Tongue (tissue), 2 donors: ENCODE data around the gene TBCK. TPM values are rescaled to one million over a fixed set of nuclear protein-coding genes. Genes with fewer than 3 reads are reported as not detected.
A peak's percentile ranks its signal among the peaks of the same experiment; 100 is the strongest.

ENCODE experiments used
- DNase-seq: peaks from one replicate; pipeline ENCODE4 v3.0.0-alpha.2; 2015
- total RNA-seq: library from RNA; depleted of rRNA; stranded (reverse); fragments of >200 nt; gene quantifications from one replicate; pipeline ENCODE4 v1.2.3, GENCODE V29; 2014

TBCK gene
- total RNA-seq, 1 donor from 2014 or later = 72.9 TPM

- DNase-seq = no peak
These were observed 278.0 kb downstream of the TBCK start for GRCh38 chr4:106038012-106038411.

GRCh38 chr4:106036848-106037247, 279.2 kb downstream of the TBCK start:
- no peak for DNase-seq

GRCh38 chr4:106036334-106036733, 279.7 kb downstream of the TBCK start:
- no peak for DNase-seq

- DNase-seq = no peak
These were observed 280.8 kb downstream of the TBCK start for GRCh38 chr4:106035204-106035603.

GRCh38 chr4:106034751-106035150, 281.3 kb downstream of the TBCK start:
- no peak for DNase-seq

DNA sequence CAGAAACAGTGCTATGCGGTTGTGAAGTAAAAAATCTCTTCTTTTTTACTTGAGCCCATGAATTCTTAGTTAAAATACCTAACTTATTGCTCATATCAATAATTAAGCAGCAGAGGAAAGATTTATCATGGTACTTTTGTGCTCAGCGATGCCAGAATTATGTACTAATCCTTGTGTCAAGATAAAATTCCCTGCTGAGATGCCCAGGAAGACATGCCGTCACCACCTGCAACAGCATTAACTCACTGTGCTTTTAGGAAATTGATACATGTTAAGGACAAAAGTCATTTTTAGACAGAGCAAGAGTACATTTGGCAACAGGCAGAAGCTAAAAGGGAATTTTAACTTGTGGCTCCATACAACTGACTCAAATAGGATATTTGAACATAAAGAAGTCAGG, 281.8 kb downstream of the TBCK start:
- DNase-seq = peak; percentile 50

DNA sequence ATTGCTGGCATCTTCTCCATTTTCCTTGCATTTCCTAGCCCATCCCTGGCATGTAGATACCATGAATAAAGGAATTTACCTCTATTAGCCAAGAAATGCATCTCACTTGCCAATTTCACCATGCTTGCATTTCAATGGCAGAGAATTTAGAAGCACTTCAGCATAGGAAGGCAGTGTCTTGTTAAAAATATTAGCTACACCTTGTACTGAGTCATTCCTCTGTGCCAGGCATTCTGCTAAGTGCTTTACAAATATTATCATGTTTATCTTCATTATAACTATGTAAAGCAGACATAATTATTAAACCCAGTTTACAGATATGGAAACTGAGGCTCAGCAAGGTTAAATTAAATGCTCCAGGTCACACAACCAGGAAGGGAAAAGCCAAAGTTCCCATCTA, 282.5 kb downstream of the TBCK start:
- DNase-seq = no peak

GRCh38 chr4:106032851-106033286, 283.1 kb downstream of the TBCK start:
- DNase-seq = no peak

GRCh38 chr4:106022454-106022853, 293.6 kb downstream of the TBCK start:
- no peak for DNase-seq

- DNase-seq = no peak
These were observed 294.1 kb downstream of the TBCK start for GRCh38 chr4:106021737-106022410.

DNA sequence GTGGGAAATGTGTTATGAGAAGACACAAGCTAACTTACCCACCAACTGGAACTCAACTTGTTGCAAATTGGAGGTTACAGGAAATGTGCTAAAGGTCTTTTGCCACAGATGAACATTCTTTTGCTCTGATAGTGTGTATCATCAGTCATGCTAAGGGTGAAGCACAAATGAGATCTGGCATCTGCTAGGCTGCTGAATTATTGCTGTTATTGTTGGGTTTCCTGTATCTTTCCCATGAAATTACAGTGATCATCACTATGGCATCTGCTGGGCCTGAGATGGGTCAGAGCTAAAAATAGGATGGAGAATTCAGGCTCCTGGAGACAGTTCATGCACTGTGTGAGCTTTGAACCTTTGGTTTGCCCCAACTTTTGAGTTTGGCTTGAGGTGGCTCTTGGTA, 296.2 kb downstream of the TBCK start:
- DNase-seq = no peak

DNA sequence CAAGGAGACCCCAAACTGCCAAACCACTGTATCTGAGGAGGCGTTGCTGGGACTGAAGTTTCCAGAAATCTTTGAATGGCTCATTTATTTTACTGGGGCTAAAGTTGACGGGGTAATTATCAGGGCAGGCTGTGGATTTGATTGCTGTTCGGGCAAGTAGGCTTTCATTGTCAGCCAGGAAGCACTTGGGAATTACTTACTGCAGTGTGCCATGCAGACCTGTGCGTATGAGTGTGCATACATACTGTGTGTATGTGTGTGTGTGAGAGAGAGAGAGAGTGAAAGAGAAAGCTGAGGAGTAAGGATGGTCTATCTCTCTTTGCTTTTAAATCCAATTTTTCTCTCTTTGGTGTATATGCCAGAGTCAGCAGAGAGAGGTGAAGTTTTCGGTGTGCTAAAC, 298.0 kb downstream of the TBCK start:
- DNase-seq = no peak

GRCh38 chr4:106011387-106011786, 304.6 kb downstream of the TBCK start:
- DNase-seq = no peak

DNA sequence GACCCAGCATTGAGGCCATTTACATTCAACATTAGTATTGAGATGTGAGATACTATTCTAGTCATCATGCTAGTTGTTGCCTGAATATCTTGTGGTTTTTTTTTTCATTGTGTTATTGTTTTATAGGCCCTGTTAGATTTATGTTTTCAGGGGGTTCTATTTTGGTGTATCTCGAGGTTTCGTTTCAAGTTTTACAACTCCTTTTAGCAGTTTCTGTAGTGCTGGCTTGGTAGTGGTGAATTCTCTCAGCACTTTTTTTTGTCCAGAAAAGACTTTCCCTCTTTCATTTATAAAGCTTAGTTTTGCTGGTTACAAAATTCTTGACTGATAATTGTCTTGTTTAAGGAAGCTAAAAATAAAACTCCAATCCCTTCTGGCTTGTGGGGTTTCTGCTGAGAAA, 305.2 kb downstream of the TBCK start:
- DNase-seq = no peak

DNA sequence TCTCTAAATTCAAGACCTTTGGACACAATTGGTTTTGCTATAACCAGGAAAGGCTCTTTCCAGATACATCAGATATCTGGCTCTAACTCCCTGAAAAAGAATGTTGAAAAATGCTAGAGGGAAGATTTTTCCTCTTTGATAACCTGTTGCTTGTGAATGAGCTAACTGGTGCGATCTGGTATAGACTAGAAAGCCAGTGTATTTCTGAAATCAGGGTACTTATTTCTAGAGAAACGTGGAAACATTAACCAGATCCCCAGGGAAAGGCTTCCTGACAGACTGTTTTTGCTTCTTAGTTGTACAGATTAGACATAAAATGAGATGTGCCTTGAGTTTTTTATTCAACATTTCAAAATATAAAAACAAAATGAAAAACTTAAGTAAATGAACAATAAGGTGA, 313.0 kb downstream of the TBCK start:
- no peak for DNase-seq

GRCh38 chr4:105998171-105999063, 317.6 kb downstream of the TBCK start:
- no peak for DNase-seq

DNA sequence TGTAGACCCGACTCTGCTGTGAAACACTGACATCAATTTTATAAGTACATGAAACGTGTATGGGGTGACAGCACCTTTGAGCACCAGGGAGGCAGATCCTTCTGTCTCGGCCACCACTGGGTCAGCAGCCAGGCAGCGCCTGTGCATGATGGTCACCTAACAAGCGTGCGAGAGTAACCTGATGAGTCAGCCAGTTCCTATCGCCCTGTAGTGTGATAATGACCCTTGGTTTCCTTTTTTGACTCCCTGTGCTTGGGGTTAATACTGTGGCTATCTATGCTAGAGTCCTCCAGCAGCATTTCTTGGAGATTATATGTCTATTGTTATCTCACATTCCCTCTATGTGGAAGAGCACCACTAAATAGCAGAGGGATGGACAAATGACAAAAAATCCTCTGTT, 319.2 kb downstream of the TBCK start:
- DNase-seq = no peak

DNA sequence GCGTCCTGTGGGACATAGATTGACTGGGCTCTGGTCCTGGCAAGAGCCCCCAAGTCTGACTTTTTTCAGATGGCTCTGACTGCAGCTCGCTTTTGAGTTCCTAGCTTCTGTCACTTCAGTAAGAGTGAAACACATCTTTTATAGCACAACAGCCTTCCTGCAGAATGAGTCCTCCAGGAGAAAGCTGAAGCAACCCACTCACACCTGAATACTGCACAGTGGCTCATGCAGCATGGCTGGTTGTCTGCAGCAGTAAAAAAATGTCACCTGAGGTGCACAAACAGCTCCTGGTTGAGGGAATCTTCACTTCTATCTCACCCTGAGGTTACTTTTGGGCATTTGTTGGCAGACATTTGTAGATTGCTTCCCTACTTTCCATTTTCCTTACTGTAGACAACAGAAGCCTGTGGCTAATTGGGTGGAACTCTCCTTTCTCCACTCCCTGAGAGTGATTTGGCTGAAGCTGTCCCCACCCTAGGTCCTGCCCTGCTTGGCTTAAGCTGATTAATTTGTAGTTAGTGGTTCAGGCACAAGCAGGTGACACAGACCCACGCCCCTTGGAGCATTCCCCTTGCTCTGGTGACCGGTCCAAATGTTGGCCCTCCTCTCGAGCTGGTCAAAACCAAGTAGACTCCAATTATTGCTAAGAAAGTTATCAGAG, 321.0 kb downstream of the TBCK start:
- no peak for DNase-seq

GRCh38 chr4:105994061-105994460, 321.9 kb downstream of the TBCK start:
- DNase-seq = no peak

- DNase-seq = no peak
These were observed 323.2 kb downstream of the TBCK start for GRCh38 chr4:105992641-105993305.

DNA sequence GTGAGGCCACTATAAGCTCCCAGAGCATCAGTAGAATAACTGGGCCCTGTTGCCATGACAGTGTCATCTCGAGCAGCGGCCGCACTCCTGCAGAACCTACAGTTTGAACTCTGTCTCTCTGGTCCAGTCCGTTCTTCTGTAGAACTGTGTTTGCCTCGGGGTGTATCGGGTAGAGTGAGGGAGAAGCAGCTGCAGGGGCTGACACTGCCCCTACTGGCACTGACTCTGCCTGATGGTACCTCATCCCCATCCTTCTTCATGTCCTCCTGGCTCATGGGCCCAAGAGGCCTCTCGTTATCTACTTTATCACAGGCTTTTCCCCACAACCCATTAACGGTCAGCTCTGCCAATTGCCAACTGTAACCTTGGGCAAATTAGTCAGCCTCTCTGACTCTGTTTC, 324.3 kb downstream of the TBCK start:
- DNase-seq = no peak
